K562 (cell line): ENCODE results near the gene NOP16. TPM values are rescaled to one million over a fixed set of nuclear protein-coding genes. Genes with fewer than 3 reads are reported as not detected.
A peak's percentile ranks its signal among the peaks of the same experiment; 100 is the strongest.

Experiments used
- ARID1B ChIP-seq: fragments of 450-650 bp; IDR thresholded peaks from 2 replicates; pipeline ENCODE4 v1.6.1; 2016; ENCODE audit warnings: antibody characterized with exemption, mild to moderate bottlenecking, inconsistent platforms
- ASH1L ChIP-seq: fragments of 450-650 bp; IDR thresholded peaks from 2 replicates; pipeline ENCODE4 v1.6.1; 2018; ENCODE audit warnings: borderline replicate concordance, mild to moderate bottlenecking, low read depth; ENCODE audit not compliant: partially characterized antibody
- ATF7 ChIP-seq: fragments of 450-650 bp; IDR thresholded peaks from 2 replicates; pipeline ENCODE4 v1.7.1; 2014; ENCODE audit warnings: mild to moderate bottlenecking, moderate library complexity
- BMI1 ChIP-seq: fragments of 150-350 bp; IDR thresholded peaks from 2 replicates; pipeline ENCODE4 v1.6.1; 2014; ENCODE audit warnings: low read length
- C11orf30 ChIP-seq: fragments of 450-650 bp; IDR thresholded peaks from 2 replicates; pipeline ENCODE4 v1.6.1; 2016; ENCODE audit warnings: low read depth, mild to moderate bottlenecking
- CBFA2T2 ChIP-seq: fragments of 450-650 bp; conservative IDR thresholded peaks from 2 replicates; pipeline ENCODE4 v1.6.1; 2017; ENCODE audit warnings: mild to moderate bottlenecking
- CBX2 ChIP-seq: fragments of 200-600 bp; sonication (generic); IDR thresholded peaks from one replicate; pipeline ENCODE4 v1.6.1; 2012; ENCODE audit warnings: mild to moderate bottlenecking, low read length, inconsistent platforms; ENCODE audit not compliant: insufficient read depth, poor library complexity, severe bottlenecking
- CREB5 ChIP-seq: fragments of 250-450 bp; sonication (Bioruptor Pico); IDR thresholded peaks from 2 replicates; pipeline ENCODE4 v1.5.0; 2020; ENCODE audit warnings: mild to moderate bottlenecking
- DPF2 ChIP-seq: fragments of 450-650 bp; IDR thresholded peaks from 2 replicates; pipeline ENCODE4 v1.6.1; 2016
- ETV6 ChIP-seq, 3 experiments: fragments of 150-350 bp in 1 of 3; sonication (generic) in 1 of 3; formaldehyde crosslinking in 1 of 3; IDR thresholded peaks; 2 replicates each; pipeline versions ENCODE4 v1.6.1 to v1.8.0; 2014 to 2022; ENCODE audit warnings: borderline replicate concordance in 2 of 3, low read depth in 2 of 3, antibody characterized with exemption in 1 of 3, low read length in 1 of 3, mild to moderate bottlenecking in 1 of 3, missing genetic modification reagents in 1 of 3
- HOXB6 ChIP-seq: fragments of 250-450 bp; sonication (Bioruptor Pico); IDR thresholded peaks from 2 replicates; pipeline ENCODE4 v1.5.1; 2022; ENCODE audit warnings: mild to moderate bottlenecking, borderline replicate concordance
- KHSRP ChIP-seq: fragments of 450-650 bp; IDR thresholded peaks from 2 replicates; pipeline ENCODE4 v1.6.1; 2017
- MCM7 ChIP-seq, 2 experiments: fragments of 450-650 bp; IDR thresholded peaks; 2 replicates each; pipeline ENCODE4 v1.6.1; 2016 to 2018
- MXI1 ChIP-seq: IDR thresholded peaks from 2 replicates; pipeline ENCODE4 v1.6.1; 2011; ENCODE audit warnings: low read depth, mild to moderate bottlenecking, improper control_type of control experiment, low read length
- NFYB ChIP-seq: IDR thresholded peaks from 2 replicates; pipeline ENCODE4 v1.6.1; 2011; ENCODE audit warnings: mild to moderate bottlenecking, moderate library complexity; ENCODE audit not compliant: insufficient read length; ENCODE audit errors: extremely low read depth
- OTX1 ChIP-seq: fragments of 450-650 bp; formaldehyde crosslinking; IDR thresholded peaks from 2 replicates; pipeline ENCODE4 v1.4.0; 2022; ENCODE audit warnings: mild to moderate bottlenecking
- POLR2AphosphoS2 ChIP-seq: IDR thresholded peaks from 2 replicates; pipeline ENCODE4 v1.6.1; 2012; ENCODE audit warnings: low read length, improper control_type of control experiment
- RAD21 ChIP-seq, 2 experiments: fragments of 250-450 bp in 1 of 2; fragments of 450-650 bp in 1 of 2; sonication (Bioruptor Pico) in 1 of 2; formaldehyde crosslinking in 1 of 2; IDR thresholded peaks in 1 of 2; conservative IDR thresholded peaks in 1 of 2; 2 replicates each; pipeline versions ENCODE4 v1.4.0 to v1.8.0; 2020 to 2022; ENCODE audit warnings: mild to moderate bottlenecking in 2 of 2, moderate library complexity in 1 of 2
- RFX1 ChIP-seq: fragments of 450-650 bp; IDR thresholded peaks from 2 replicates; pipeline ENCODE4 v1.6.1; 2016; ENCODE audit warnings: mild to moderate bottlenecking, moderate library complexity
- U2AF1 ChIP-seq: fragments of 200-400 bp; formaldehyde crosslinking; optimal IDR thresholded peaks from 2 replicates; pipeline ENCODE3; 2017; ENCODE audit warnings: mild to moderate bottlenecking, low read depth, low read length, moderate library complexity
- XRCC3 ChIP-seq: fragments of 450-650 bp; IDR thresholded peaks from 2 replicates; pipeline ENCODE4 v1.6.1; 2017; ENCODE audit warnings: mild to moderate bottlenecking, moderate library complexity
- ZKSCAN8 ChIP-seq: fragments of 200-800 bp; sonication (Bioruptor generic); IDR thresholded peaks from 2 replicates; pipeline ENCODE4 v1.6.1; 2016; ENCODE audit warnings: missing genetic modification characterization, missing compliant biosample characterization
- ZNF561 ChIP-seq: fragments of 450-650 bp; formaldehyde crosslinking; conservative IDR thresholded peaks from 2 replicates; pipeline ENCODE4 v1.4.0; 2020; ENCODE audit warnings: mild to moderate bottlenecking, moderate library complexity
- ZNF707 ChIP-seq: fragments of 250-450 bp; sonication (Bioruptor Pico); conservative IDR thresholded peaks from 2 replicates; pipeline ENCODE4 v1.8.0; 2022; ENCODE audit warnings: inconsistent platforms, mild to moderate bottlenecking, moderate library complexity
- ZNF75A ChIP-seq: fragments of 450-650 bp; formaldehyde crosslinking; IDR thresholded peaks from 2 replicates; pipeline ENCODE4 v1.4.0; 2020; ENCODE audit warnings: mild to moderate bottlenecking
- polyA plus RNA-seq, 8 experiments: library from polyadenylated mRNA; depleted of rRNA in 4 of 8; stranded (reverse) in 5 of 8; unstranded in 3 of 8; fragments of >200 nt; fragmentation: Nextera tagmentation in 2 of 8; fragmentation: Illumina TruSeq in 1 of 8; extraction: Ambion mirVana in 2 of 8; extraction: Trizol in 1 of 8; gene quantifications; 2 replicates each; pipeline versions ENCODE4 v1.2.1 to v1.2.3, GENCODE V29; 2011 to 2014; ENCODE audit warnings: inconsistent platforms in 1 of 8, missing spikeins in 1 of 8
- total RNA-seq, 7 experiments: library from RNA; depleted of rRNA in 6 of 7; stranded (reverse); fragments of >200 nt in 6 of 7; fragmentation: Illumina TruSeq in 2 of 7; extraction: Trizol in 2 of 7; gene quantifications; 2 replicates each; pipeline versions ENCODE4 v1.2.1 to v1.2.3, GENCODE V29; 2011 to 2021; ENCODE audit warnings: low replicate concordance in 1 of 7
- TF ChIP-seq, protein P1 (sequence below): IDR thresholded peaks from 2 replicates; pipeline ENCODE4 v1.6.1; 2014; ENCODE audit warnings: antibody characterized with exemption

NOP16 gene
- total and polyA plus RNA-seq, 9 of the 15 experiments (the other 6 are each of a cell fraction or from before 2014, with no cell fraction given): 92.5 to 342 (median 148) TPM

- TF ChIP-seq CREB5 (CRISPR knock-in tag): no peak
- TF ChIP-seq NFYB: no peak
- TF ChIP-seq ZKSCAN8 (CRISPR knock-in tag): no peak
- no peak for TF ChIP-seq DPF2
- no peak for TF ChIP-seq OTX1
- TF ChIP-seq ZNF75A (CRISPR knock-in tag): no peak
- no peak for TF ChIP-seq CBFA2T2
- 0 out of 2 replicates have a peak, but pooled peaks have one; percentile 18 for TF ChIP-seq ARID1B
- TF ChIP-seq RAD21 (CRISPR knock-in tag; conservative IDR thresholded peaks at IDR 0.05 in 1 of 2, IDR thresholded peaks at IDR 0.05 in 1 of 2): peak; percentile 56 to 59
- no peak for TF ChIP-seq ETV6 (IDR thresholded peaks at IDR 0.05; ENCODE audit: borderline replicate concordance in 1 of 2, low read depth in 2 of 2, low read length in 1 of 2)
- TF ChIP-seq ETV6 (CRISPR knock-in tag; IDR thresholded peaks at IDR 0.05; ENCODE audit: borderline replicate concordance): 0 out of 2 replicates have a peak, but pooled peaks have one; percentile 4
- TF ChIP-seq, protein P1, sequence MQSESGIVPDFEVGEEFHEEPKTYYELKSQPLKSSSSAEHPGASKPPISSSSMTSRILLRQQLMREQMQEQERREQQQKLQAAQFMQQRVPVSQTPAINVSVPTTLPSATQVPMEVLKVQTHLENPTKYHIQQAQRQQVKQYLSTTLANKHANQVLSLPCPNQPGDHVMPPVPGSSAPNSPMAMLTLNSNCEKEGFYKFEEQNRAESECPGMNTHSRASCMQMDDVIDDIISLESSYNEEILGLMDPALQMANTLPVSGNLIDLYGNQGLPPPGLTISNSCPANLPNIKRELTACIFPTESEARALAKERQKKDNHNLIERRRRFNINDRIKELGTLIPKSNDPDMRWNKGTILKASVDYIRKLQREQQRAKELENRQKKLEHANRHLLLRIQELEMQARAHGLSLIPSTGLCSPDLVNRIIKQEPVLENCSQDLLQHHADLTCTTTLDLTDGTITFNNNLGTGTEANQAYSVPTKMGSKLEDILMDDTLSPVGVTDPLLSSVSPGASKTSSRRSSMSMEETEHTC: no peak
- no peak for TF ChIP-seq MCM7 (IDR thresholded peaks at IDR 0.05)
- TF ChIP-seq KHSRP: no peak
- TF ChIP-seq HOXB6 (CRISPR knock-in tag): no peak
- TF ChIP-seq MXI1: peak; percentile 54
- no peak for TF ChIP-seq XRCC3
- no peak for TF ChIP-seq ZNF707 (CRISPR knock-in tag)
- TF ChIP-seq ASH1L: no peak
- TF ChIP-seq U2AF1: no peak
- no peak for TF ChIP-seq CBX2
- no peak for TF ChIP-seq BMI1
- no peak for TF ChIP-seq ZNF561 (CRISPR knock-in tag)
- peak; percentile 50 for TF ChIP-seq C11orf30
- TF ChIP-seq RFX1: no peak
- peak; percentile 64; the same call in 1 of the 2 replicates for TF ChIP-seq ATF7
- TF ChIP-seq POLR2AphosphoS2: no peak
Measured at GRCh38 chr5:176361437-176362232, 26.8 kb downstream of the NOP16 start, which contains the start of gene KIAA1191 (continued).
